Erythroblast (primary cell): Measurements from ENCODE around the gene SPNS2.

Experiments
- GATA1 ChIP-seq: IDR thresholded peaks from 2 replicates; pipeline ENCODE4 v1.6.1; 2011; ENCODE audit warnings: low read depth, mild to moderate bottlenecking, control low read depth, low read length, moderate library complexity
- POLR2A ChIP-seq: IDR thresholded peaks from 2 replicates; pipeline ENCODE4 v1.6.1; 2011; ENCODE audit warnings: mild to moderate bottlenecking, low read length

- TF ChIP-seq POLR2A (no peak), GATA1 (no peak)
These were observed 2.7 kb downstream of the SPNS2 start for GRCh38 chr17:4501295-4501949.
